OCI-LY1 (cell line): ENCODE data around the gene RHCE.

Experiments used
- H2AFZ ChIP-seq: fragments of 200-600 bp; sonication (generic), shearing (Covaris generic); 2 replicates; pipeline ENCODE4 v1.6.0; 2014; ENCODE audit warnings: antibody characterized with exemption, mild to moderate bottlenecking, low read length
- H3F3A ChIP-seq: fragments of 200-600 bp; sonication (generic), shearing (Covaris generic); 2 replicates; pipeline ENCODE4 v1.6.0; 2014; ENCODE audit warnings: mild to moderate bottlenecking, antibody characterized with exemption, low read length, moderate library complexity; ENCODE audit not compliant: insufficient read depth
- H3K27ac ChIP-seq: fragments of 200-600 bp; sonication (generic); 2 replicates; pipeline ENCODE4 v1.5.1; 2014; ENCODE audit warnings: low read length, mixed run types, mild to moderate bottlenecking, low read depth; ENCODE audit not compliant: poor library complexity, severe bottlenecking
- H3K27me3 ChIP-seq: fragments of 200-600 bp; sonication (generic); 2 replicates; pipeline ENCODE4 v1.6.0; 2014; ENCODE audit warnings: antibody characterized with exemption, mild to moderate bottlenecking, low read length, moderate library complexity; ENCODE audit not compliant: insufficient read depth
- H3K36me3 ChIP-seq: fragments of 200-600 bp; sonication (generic); 2 replicates; pipeline ENCODE4 v1.6.1; 2014; ENCODE audit warnings: mild to moderate bottlenecking, antibody characterized with exemption, low read length, moderate library complexity, mixed read lengths; ENCODE audit not compliant: insufficient read depth
- H3K4me1 ChIP-seq: fragments of 200-600 bp; sonication (generic); 2 replicates; pipeline ENCODE4 v1.5.1; 2014; ENCODE audit warnings: mild to moderate bottlenecking, low read length, moderate library complexity; ENCODE audit not compliant: insufficient read depth, severe bottlenecking
- H3K4me2 ChIP-seq: fragments of 200-600 bp; sonication (generic), shearing (Covaris generic); 2 replicates; pipeline ENCODE4 v1.6.1; 2014; ENCODE audit warnings: low read length
- H3K4me3 ChIP-seq: fragments of 200-600 bp; sonication (generic); 2 replicates; pipeline ENCODE4 v1.5.1; 2014; ENCODE audit warnings: low read length, low read depth, mild to moderate bottlenecking, mixed read lengths; ENCODE audit not compliant: poor library complexity, severe bottlenecking
- H3K79me2 ChIP-seq: fragments of 200-600 bp; shearing (Covaris generic); 2 replicates; pipeline ENCODE4 v1.6.1; 2016; ENCODE audit warnings: mixed run types, low read length, mixed read lengths; ENCODE audit not compliant: insufficient read depth
- H3K9ac ChIP-seq: fragments of 200-600 bp; sonication (generic), shearing (Covaris generic); 2 replicates; pipeline ENCODE4 v1.6.1; 2014; ENCODE audit warnings: mild to moderate bottlenecking, low read length, mixed read lengths
- H3K9me2 ChIP-seq: fragments of 200-600 bp; sonication (generic), shearing (Covaris generic); 2 replicates; pipeline ENCODE4 v1.6.1; 2014; ENCODE audit warnings: low read depth, mild to moderate bottlenecking, low read length, mixed read lengths
- H3K9me3 ChIP-seq: fragments of 200-600 bp; shearing (Covaris generic); 2 replicates; pipeline ENCODE4 v1.6.1; 2014; ENCODE audit warnings: low read length, mixed read lengths
- H4K20me1 ChIP-seq: fragments of 200-600 bp; sonication (generic), shearing (Covaris generic); 2 replicates; pipeline ENCODE4 v1.6.0; 2016; ENCODE audit warnings: mild to moderate bottlenecking, low read length; ENCODE audit not compliant: insufficient read depth
- EZH2 ChIP-seq: fragments of 200-600 bp; sonication (generic), shearing (Covaris generic); IDR thresholded peaks from 2 replicates; pipeline ENCODE4 v1.8.0; 2017; ENCODE audit warnings: borderline replicate concordance, mixed run types, mild to moderate bottlenecking, antibody characterized with exemption, low read length, moderate library complexity, mixed read lengths
- TF ChIP-seq, protein P1 (sequence below): fragments of 200-600 bp; sonication (generic), shearing (Covaris generic); IDR thresholded peaks from 2 replicates; pipeline ENCODE4 v1.5.1; 2017; ENCODE audit warnings: mild to moderate bottlenecking, antibody characterized with exemption, low read length, moderate library complexity, mixed read lengths

Gene RHCE

DNA sequence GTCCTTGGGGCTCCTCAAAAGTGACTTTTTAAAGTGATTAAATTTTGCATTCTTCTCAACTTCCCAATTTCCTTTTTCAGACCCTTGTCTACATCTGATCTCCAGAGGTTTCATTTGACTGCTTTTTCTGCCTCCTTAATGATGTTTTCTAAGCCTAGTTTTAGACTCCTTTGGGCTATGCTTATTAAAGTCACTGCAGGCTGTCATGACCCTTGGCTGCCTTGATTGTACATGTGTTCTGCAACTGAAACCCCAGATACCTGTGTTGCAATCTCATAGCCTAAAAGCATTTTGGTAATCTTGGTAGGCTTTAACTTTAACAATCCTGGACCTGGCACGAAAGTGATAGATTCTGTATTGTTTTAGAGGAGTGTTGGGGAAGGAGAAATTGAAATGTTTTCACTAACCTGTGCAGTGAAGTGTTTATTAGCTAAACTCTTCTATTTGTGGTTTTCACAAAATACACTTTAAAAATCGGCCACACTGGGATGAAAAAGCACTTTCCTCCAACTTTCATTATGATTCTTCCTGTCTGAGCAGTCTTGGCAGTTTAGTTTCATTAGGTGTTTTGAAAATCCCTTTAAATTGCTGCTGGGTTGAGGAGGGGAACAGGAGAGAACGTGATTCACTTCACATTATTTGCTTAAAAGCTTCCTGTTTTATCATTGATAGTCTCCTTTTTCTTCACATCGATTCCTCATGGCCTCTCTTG, 14.9 kb upstream of the RHCE start:
- Histone ChIP-seq H3K9me2 (no peaks in the 10 kb centered on the region), H3K9ac (peak overlapping the region; percentile 31; the same call in 1 of the 2 replicates), H2AFZ (no peak overlapping the region), H3K9me3 (no peaks in the 10 kb centered on the region), H4K20me1 (no peaks in the 10 kb centered on the region), H3K27me3 (no peaks in the 10 kb centered on the region), H3F3A (no peaks in the 10 kb centered on the region), H3K4me2 (peak overlapping the region; percentile 68), H3K79me2 (peaks cover 77% of the 10 kb centered on the region), H3K36me3 (peaks cover 4% of the 10 kb centered on the region; the same call in 1 of the 2 replicates), H3K4me3 (peak overlapping the region; percentile 26), H3K27ac (peak overlapping the region; percentile 54), H3K4me1 (peaks cover 47% of the 10 kb centered on the region)
- TF ChIP-seq EZH2, result no peak
- TF ChIP-seq, protein P1, sequence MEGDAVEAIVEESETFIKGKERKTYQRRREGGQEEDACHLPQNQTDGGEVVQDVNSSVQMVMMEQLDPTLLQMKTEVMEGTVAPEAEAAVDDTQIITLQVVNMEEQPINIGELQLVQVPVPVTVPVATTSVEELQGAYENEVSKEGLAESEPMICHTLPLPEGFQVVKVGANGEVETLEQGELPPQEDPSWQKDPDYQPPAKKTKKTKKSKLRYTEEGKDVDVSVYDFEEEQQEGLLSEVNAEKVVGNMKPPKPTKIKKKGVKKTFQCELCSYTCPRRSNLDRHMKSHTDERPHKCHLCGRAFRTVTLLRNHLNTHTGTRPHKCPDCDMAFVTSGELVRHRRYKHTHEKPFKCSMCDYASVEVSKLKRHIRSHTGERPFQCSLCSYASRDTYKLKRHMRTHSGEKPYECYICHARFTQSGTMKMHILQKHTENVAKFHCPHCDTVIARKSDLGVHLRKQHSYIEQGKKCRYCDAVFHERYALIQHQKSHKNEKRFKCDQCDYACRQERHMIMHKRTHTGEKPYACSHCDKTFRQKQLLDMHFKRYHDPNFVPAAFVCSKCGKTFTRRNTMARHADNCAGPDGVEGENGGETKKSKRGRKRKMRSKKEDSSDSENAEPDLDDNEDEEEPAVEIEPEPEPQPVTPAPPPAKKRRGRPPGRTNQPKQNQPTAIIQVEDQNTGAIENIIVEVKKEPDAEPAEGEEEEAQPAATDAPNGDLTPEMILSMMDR, result no peak

DNA sequence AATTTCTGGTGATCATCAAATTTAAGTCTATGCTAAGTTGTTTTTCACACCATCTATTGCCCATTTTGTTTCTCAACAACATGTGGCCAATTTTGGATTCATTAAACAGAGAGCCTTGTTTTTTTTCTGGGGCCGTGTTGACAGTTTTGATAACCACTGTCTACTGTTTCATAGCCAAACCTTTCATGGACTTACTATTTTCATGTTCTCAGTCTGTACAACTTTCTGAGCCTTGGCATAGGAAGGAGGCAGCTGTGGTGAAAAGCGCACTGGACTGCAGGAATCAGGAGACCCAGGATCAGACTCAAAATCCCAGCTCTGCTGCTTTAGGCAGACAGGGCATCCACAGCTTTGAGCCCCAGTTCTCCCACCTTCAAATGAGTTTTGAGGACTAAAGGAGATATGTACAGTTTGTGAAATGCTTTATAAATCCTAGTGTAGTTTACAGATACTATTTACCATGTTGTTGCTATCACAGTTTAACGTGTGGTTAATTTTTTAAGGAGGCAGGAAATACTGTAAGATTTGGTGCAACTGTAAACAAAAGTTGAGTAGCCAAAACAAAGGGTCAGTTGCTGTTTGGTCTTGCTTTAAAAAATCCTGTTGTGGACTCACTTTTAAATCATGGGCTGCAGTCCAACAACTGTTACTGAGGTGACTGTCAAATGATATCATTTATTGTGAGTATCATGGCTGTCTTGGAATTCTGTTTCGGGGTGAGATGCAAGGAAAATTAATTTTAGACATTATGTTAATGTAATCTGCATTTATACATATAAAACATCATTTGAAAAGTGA, 13.0 kb upstream of the RHCE start:
- peaks cover 53% of the 10 kb centered on the region for H3K4me1 ChIP-seq
- H4K20me1 ChIP-seq, result no peaks in the 10 kb centered on the region
- H3K79me2 ChIP-seq, result peaks cover 66% of the 10 kb centered on the region
- H3K9me2 ChIP-seq, result no peaks in the 10 kb centered on the region
- no peak overlapping the region for H2AFZ ChIP-seq
- peak overlapping the region; percentile 54 for H3K27ac ChIP-seq
- peaks cover 4% of the 10 kb centered on the region; the same call in 1 of the 2 replicates for H3K36me3 ChIP-seq
- TF ChIP-seq, protein P1, result no peak
- no peaks in the 10 kb centered on the region for H3K27me3 ChIP-seq
- H3K9ac ChIP-seq, result peak overlapping the region; percentile 83; the same call in 1 of the 2 replicates
- peak overlapping the region; percentile 68 for H3K4me2 ChIP-seq
- peak overlapping the region; percentile 77 for H3K4me3 ChIP-seq
- H3F3A ChIP-seq, result no peaks in the 10 kb centered on the region
- H3K9me3 ChIP-seq, result no peaks in the 10 kb centered on the region

DNA sequence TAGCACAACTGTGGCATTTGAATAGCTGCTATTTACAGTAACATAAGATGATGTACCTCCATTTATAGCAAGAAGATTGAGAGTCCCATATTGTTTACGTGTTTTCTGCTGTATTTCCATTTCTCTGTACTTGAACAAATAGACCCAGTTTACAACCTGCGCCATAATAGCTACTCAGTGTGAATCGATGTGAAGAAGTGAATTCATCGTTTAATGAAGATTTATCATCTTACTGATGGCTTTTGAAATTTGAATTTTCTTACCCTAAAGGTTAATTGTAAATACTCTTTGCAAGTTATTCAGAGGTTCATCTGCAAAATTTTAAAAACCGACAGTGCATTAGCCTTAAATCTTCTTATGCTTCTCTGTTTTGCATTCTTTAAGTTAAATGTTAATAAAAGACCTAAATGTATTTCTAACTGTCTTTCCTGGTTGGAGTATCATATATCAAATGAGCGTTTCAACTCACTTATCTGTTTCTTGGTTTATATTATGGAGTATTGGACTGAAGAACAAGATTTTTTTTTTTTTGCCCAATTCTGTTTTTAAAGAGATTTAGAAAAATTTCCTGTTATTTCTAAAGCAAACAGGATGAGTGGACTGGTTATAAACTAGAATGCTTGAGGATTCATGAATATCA, 12.2 kb upstream of the RHCE start:
- Histone ChIP-seq H3K4me3 (peak overlapping the region; percentile 77), H3K79me2 (peaks cover 61% of the 10 kb centered on the region), H3K4me2 (peak overlapping the region; percentile 68), H3K4me1 (peaks cover 53% of the 10 kb centered on the region), H3K27me3 (no peaks in the 10 kb centered on the region), H3K27ac (peak overlapping the region; percentile 54), H2AFZ (no peak overlapping the region), H3K36me3 (peaks cover 4% of the 10 kb centered on the region; the same call in 1 of the 2 replicates), H4K20me1 (no peaks in the 10 kb centered on the region), H3K9me2 (no peaks in the 10 kb centered on the region), H3K9ac (peak overlapping the region; percentile 83; the same call in 1 of the 2 replicates), H3F3A (no peaks in the 10 kb centered on the region), H3K9me3 (no peaks in the 10 kb centered on the region)
- no peak for TF ChIP-seq EZH2
- TF ChIP-seq, protein P1, result no peak
